Middle frontal gyrus (tissue), 1 donor: ENCODE results near the gene LRRC8A.

Experiments
- DNase-seq: peaks from one replicate; pipeline ENCODE4 v3.0.0-alpha.2; 2015; ENCODE audit warnings: low spot score; ENCODE audit errors: extremely low spot score

Gene LRRC8A

DNA sequence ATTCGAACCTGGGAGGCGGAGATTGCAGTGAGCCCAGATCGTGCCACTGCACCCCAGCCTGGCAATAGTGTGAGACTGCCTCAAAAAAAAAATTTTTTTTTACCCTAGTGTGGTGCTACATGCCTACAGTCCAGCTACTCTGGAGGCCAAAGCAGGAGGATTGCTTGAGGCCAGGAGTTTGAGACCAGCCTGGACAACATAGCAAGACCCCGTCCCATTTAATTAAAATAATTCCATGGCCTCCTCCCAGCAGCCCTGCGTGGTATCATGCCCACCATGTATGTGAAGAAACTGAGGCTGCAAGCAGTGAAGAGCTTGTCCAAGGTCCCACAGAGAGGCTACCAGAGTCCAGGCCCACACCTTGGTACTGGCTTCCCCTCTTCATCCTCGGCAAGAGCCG is 19.4 kb downstream of the LRRC8A start:
- DNase-seq: no peak

DNA sequence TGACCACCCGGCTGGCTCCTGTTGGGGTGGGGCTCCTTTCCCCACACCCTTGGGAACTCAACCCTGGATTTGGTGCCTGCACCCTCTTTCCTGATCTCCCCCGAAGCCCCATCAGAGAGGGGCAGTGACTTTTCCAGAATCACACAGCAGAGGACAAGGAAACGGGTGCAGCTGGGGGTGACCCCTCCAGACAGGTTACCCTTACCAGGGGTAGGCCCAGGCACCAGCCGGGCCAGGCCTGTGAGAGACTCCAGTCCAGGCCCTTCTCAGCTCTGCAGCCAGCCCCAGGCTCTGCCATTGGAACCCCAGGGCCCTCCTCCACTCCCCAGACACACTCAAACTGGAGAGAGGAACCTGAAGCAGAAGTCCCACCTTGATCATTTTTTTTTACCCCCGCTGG is 19.9 kb downstream of the LRRC8A start:
- DNase-seq: no peak

DNA sequence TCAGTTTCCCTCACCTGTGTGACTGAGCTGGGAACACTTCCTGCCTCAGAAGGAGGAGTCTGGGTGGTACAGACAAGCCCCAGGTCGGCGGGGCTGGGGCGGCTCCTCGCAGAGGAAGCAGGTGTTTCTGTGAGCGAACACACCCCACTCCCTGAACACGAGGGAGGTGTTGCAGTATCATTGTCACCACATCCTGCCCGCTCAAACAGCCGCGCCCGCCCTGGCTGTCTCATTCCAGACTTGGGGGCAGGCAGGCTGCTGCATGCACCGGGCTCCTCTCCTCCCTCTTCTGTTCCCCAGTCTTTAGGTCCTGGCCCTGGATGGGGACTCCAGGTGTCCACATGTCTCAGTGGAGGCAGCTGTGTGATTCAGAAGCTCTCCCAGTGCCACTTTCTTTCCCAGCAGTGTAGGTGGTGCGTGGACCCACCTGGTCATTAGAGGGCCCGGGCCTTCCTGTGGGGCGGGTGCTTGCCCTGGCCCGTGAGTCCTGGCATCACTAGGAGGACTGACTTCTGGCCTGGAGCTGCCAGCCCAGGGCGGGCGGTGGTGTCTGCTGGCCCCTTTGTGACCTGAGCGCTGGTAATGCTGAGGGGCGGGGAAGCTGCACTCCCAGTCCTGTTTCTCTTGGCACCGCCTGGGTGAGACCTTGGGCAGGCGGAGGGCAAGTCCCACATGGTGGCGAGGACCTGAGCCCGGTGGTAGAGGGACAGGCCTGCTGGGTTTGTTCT is 20.6 kb downstream of the LRRC8A start:
- DNase-seq: no peak

DNA sequence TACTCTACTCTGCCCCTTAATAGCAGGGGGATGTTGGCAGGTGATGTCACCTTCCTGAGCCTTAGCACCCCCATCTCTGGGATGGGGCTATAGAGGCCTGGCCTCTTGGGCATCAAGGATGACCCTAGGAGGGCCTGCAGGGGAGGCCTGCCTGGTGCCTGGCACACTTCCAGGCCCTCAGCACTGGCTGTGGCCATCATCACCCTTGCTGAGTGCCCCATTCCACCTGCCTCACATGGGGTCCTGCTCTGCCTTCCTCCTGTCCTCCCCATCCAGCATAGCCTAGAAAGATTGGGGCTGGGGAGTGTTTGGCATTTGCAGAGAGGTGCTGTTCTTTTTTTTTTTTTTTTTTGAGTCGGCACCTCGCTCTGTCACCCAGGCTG is 21.1 kb downstream of the LRRC8A start:
- DNase-seq: no peak

DNA sequence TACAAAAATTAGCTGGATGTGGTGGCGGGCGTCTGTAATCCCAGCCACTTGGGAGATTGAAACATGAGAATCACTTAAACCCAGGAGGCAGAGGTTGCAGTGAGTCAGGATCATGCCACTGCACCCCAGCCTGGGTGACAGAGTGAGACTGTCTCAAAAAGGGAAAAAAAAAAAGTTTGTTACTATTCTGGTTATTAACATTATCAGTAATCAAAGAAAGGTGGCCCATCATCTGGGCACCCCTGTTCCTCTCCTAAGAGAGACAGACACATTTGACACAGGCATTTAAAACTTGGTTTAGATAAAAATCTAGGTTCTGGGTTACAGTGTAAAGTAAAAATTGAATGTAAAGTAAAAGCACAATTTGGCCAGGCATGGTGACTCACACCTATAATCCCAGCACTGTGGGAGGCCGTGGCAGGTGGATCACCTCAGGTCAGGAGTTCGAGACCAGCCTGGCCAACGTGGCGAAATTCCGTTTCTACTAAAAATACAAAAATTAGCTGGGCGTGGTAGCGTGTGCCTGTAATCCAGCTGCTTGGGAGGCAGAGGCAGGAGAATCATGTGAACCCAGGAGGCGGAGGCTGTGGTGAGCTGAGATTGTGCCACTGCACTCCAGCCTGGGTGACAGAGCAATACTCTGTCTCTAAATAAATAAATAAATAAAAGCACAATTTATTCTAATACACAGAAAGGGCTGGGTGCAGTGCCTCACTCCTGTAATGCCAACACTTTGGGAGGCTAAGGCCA is 22.1 kb downstream of the LRRC8A start:
- no peak for DNase-seq

DNA sequence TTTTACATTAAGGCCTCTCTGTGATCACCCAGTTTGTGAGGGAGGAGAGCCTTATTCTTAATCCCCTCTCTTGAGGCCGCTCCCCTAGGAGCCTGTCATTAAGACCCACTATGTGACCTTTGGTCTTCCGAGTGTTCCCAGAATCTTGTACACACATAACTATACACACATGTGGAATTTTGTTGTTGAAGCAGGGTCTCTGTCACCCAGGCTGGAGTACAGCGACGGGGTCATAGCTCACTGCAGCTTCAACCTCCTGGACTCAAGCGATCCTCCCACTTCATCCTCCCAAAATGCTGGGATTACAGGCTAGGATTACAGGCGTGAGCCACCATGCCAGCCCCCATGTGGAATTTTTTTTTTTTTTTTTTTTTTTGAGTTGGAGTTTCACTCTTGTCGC is 24.0 kb downstream of the LRRC8A start:
- no peak for DNase-seq

DNA sequence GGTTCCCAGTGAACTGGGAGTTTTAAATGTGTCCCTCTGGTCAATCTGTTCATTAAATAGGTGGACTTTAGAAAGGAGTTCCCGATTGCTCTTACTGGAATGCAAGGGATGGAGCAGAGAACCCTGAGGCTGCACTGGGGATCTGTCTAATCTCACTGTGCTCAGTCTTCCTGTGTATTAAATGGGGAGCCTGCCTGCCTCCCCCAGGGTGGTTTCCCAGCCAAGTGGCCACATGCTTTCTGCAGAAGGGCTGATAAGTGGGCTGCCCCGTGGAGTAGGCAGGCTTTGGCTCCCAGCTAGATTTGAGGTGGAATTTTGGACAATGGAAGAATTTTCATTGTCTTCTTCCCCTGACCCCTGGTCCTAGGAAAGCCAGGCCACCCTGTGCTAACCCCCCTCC is 24.8 kb downstream of the LRRC8A start:
- no peak for DNase-seq

DNA sequence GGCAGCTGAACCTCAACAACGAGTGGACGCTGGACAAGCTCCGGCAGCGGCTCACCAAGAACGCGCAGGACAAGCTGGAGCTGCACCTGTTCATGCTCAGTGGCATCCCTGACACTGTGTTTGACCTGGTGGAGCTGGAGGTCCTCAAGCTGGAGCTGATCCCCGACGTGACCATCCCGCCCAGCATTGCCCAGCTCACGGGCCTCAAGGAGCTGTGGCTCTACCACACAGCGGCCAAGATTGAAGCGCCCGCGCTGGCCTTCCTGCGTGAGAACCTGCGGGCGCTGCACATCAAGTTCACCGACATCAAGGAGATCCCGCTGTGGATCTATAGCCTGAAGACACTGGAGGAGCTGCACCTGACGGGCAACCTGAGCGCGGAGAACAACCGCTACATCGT is 26.4 kb downstream of the LRRC8A start:
- no peak for DNase-seq

DNA sequence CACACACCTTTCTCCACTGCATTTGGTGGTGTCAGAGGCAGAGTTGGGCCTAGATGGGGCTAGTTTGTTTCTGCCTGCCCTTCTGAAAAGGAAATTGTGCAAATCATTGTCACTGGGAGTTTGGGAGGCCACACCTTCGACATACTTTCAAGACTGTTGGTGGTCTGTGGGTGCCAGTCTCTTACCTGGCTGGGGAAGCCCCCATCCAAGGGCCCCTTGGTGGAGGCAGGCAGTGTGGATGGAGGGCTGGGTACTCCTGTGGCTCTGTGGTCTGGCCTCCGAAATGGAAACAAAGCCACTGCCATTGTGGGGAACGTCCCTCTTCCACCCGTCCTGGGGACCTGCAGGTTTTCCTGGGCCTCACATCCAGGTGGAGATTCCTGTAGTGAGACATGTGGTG is 27.9 kb downstream of the LRRC8A start:
- DNase-seq: no peak

DNA sequence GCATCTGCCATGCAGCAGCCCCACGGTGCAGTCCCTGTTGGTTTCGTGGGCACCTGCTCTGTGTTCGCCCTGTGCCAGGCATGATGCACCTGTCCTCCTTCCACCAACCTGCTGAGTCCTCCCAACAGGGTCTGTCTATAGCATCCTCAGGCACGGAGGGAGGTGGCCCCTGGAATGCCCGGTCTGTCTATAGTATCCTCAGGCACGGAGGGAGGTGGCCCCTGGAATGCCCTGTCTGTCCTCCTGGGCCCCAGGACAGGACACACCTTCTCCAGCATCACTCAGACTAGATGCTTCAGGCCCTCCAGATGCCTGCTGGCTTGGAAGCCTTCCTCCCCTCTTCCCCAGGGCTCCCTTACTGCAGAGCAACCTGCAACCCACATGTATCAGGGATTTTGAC is 29.0 kb downstream of the LRRC8A start:
- no peak for DNase-seq

DNA sequence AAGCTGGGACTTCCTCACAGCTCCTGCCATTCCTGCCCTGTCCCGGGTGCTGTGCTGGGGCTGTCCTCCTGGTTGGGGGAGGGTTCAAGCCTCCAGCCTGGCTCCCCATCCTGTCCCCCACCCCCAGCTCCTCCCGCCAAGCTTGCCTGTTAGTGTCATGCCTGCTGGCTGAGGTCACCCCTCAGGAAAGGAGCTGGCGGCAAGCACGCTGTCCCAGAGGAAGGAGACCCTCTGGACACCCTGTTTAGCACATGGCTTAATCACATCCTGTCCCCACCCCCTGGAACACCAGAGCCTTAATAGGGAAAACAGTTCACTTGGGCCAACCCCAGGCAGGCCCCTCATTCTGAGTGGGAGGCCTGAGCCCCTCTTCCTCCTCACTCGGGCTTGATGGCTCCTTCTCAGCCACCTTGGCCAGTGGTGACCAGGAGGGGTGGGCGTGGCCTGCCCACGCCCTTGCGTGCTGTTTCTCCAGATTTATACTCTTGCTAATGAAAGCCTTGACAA is 29.6 kb downstream of the LRRC8A start:
- DNase-seq: no peak

DNA sequence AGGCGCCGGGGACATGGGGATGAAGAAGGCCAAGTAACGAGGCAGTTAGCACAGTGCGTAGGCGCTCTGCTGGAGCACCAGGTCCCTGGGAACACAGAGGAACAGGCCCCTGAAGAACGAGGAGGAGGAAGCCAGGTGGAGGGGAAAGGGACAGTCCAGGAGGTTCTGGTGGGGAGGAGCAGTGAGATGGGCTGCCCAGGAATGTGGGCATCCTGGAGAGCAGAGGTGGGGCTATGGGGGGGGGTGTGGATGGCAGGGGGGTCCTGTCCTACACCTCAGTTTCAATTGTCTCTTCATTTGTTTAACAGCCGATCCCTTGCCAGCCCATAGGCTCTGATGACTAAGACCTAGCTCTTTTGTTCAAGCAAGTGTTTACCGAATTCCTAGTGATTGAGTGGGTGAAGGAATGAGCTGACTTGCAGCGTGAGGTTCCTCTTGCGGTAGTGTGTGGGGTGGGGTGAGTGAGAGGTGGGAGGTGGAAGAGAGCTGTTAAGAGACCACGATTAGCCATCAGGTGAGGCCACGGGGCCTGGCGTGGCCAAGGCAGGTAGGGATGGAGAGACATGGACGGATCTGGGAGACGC is 30.4 kb downstream of the LRRC8A start:
- DNase-seq: no peak

DNA sequence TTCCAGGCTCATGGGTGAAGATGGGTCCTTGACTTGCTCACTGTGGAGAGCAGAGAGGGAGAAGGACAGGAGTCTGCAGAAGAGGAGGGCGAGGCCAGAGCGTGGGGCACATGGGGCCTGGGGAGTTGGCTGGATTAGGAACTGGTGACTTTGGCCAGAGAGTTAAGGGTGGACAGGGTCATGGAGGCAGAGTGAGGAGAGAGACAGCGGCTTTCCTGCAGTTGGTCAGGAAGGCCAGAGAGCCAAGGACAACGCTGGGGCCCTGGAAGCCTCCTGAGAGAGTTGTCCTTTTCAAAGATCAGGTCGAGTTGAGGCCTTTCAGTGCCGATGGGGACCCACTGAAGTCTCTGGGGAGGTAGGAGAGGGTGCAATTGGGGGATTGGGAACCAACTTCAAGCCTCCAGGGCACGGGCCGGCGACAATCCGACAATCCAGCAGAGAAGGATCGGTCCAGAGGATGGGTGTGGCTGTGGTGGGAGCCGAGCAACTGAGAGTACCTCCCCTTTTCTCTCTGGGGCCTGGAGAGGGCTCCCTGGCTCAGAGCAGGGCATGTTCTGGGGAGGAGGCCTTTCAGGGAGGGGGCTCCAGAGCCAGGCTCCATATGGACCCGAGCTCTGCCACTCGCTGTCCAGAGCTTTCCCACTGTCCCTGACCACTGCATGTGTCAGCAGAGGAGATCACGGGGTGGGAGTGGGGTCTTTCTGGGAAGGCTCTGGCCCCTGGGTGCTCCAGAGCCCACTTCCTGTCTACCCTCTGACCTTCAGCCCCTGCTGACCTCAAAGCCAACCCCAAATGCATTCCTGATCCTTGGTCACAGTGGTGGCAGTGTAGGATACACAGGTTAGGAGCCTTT is 31.3 kb downstream of the LRRC8A start:
- DNase-seq: no peak

DNA sequence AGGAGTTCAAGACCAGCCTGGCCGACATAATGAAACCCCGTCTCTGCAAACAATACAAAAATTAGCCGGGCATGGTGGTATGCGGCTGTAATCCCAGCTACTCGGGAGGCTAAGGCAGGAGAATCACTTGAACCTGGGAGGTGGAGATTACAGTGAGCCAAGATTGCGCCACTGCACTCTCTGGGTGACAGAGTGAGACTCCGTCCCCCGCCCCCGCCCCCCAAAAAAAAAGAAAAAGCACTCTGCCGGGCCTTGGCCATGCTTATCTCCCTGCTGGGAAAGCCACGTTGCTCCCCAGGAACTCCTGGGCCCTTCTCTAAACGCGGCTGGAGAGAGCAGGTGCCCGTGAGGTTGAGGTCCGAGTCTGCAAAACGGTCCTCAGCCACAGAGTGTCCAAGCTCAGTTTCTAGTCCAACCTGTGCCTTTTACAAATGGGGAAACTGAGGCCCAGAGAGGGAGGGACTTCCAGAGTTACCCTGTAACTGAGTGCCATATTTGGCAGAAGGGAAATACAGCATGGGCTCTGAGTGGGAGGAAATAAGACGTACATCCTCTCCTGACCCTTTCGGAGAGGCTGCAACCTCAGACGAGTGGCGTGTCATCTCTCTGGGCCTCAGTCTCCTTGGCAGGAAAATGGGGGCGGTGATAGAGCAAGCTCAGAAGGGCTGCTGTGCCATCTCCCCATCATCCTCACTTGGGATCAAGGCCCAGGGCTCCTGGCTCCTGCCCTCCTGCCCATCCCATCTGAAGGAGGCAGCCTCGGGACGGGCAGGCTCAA is 32.3 kb downstream of the LRRC8A start:
- DNase-seq: no peak

DNA sequence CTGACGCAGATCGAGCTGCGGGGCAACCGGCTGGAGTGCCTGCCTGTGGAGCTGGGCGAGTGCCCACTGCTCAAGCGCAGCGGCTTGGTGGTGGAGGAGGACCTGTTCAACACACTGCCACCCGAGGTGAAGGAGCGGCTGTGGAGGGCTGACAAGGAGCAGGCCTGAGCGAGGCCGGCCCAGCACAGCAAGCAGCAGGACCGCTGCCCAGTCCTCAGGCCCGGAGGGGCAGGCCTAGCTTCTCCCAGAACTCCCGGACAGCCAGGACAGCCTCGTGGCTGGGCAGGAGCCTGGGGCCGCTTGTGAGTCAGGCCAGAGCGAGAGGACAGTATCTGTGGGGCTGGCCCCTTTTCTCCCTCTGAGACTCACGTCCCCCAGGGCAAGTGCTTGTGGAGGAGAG is 34.3 kb downstream of the LRRC8A start:
- DNase-seq: no peak

DNA sequence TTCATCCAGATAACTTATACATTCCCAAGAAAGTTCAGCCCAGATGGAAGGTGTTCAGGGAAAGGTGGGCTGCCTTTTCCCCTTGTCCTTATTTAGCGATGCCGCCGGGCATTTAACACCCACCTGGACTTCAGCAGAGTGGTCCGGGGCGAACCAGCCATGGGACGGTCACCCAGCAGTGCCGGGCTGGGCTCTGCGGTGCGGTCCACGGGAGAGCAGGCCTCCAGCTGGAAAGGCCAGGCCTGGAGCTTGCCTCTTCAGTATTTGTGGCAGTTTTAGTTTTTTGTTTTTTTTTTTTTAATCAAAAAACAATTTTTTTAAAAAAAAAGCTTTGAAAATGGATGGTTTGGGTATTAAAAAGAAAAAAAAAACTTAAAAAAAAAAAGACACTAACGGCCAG is 34.8 kb downstream of the LRRC8A start:
- no peak for DNase-seq

DNA sequence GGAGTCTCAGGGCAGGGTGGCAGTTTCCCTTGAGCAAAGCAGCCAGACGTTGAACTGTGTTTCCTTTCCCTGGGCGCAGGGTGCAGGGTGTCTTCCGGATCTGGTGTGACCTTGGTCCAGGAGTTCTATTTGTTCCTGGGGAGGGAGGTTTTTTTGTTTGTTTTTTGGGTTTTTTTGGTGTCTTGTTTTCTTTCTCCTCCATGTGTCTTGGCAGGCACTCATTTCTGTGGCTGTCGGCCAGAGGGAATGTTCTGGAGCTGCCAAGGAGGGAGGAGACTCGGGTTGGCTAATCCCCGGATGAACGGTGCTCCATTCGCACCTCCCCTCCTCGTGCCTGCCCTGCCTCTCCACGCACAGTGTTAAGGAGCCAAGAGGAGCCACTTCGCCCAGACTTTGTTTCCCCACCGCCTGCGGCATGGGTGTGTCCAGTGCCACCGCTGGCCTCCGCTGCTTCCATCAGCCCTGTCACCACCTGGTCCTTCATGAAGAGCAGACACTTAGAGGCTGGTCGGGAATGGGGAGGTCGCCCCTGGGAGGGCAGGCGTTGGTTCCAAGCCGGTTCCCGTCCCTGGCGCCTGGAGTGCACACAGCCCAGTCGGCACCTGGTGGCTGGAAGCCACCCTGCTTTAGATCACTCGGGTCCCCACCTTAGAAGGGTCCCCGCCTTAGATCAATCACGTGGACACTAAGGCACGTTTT is 35.4 kb downstream of the LRRC8A start:
- DNase-seq: peak; percentile 43

DNA sequence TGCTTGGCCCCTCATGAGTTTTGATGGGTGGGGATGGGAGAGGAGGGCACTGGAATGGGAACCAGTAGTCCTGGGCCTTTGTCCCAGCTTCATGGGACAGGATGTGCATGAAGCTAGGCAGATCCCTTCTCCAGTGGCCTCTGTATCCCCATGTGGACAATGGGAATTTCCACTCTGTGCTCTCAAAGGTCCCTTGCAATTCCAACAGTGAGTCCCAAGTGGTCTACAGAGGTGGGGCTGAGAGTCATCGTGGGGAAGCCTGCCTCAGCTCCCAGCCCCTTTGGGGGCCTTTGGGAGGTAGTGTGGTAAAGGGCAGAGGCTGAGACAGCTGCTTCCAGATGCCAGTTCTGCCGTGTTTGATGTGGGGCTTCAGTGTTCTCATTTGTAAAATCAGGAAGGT is 37.0 kb downstream of the LRRC8A start:
- no peak for DNase-seq

DNA sequence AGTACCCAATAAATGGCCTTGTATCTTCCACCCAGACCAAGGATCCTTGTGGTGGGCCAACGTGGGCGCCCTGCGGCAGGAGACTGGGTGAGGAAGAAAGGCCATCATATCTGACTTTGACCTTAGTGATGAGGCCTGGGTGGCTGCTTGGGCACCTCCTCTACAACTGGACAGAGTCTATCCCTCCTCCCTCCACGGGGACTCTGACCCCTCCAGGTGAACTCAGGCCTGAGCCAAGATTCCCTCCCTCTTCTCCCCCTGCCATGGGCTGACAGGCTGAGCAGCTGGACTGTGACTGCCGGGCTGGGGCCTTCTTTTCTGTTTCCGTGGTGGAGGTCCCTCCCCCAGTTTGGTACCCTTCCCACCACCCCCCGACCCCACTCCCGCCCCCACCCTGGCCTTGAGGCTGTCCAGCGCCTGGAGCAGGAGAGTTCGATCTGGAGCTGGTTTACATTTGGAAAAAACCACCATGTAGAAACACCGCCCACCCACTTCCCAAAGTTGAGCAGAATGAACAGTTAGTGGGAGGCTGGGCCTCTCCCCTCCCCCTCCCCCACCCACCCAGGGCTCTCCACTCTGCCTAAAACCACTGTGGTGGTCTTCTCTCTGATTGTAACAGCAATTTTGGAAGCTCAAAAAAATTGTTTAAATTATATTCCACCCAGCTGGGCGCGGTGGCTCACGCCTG is 37.6 kb downstream of the LRRC8A start:
- no peak for DNase-seq
